KOPT-K1 (cell line): Measurements from ENCODE around the gene STK10.

Experiments
- H3K27ac ChIP-seq: fragments of 200-600 bp; sonication (generic); 2 replicates; pipeline ENCODE4 v1.5.1; 2016; ENCODE audit warnings: antibody characterized with exemption, mild to moderate bottlenecking, low read depth, low read length; ENCODE audit not compliant: poor library complexity, severe bottlenecking
- H3K36me3 ChIP-seq: fragments of 200-600 bp; sonication (generic); 2 replicates; pipeline ENCODE4 v1.5.1; 2017; ENCODE audit warnings: antibody characterized with exemption, mild to moderate bottlenecking, low read length, moderate library complexity; ENCODE audit not compliant: insufficient read depth
- H3K9me3 ChIP-seq: fragments of 200-600 bp; sonication (generic); 2 replicates; pipeline ENCODE4 v1.5.1; 2017; ENCODE audit warnings: antibody characterized with exemption, low read length, mild to moderate bottlenecking; ENCODE audit not compliant: insufficient read depth, poor library complexity, severe bottlenecking

The STK10 gene

GRCh38 chr5:172008689-172009141, 179.3 kb downstream of the STK10 start:
- H3K27ac ChIP-seq: no peak overlapping the region

GRCh38 chr5:172008111-172008455, 179.9 kb downstream of the STK10 start:
- no peak overlapping the region for H3K27ac ChIP-seq
- no peaks in the 10 kb centered on the region for H3K9me3 ChIP-seq

More at GRCh38 chr5:172008689-172009141, 179.3 kb downstream of the STK10 start:
- no peaks in the 10 kb centered on the region for H3K9me3 ChIP-seq
- no peaks in the 10 kb centered on the region for H3K36me3 ChIP-seq

GRCh38 chr5:172007175-172008110, 180.6 kb downstream of the STK10 start:
- Histone ChIP-seq H3K9me3 (no peaks in the 10 kb centered on the region), H3K27ac (peak overlapping the region; percentile 90)

More at GRCh38 chr5:172008111-172008455, 179.9 kb downstream of the STK10 start:
- H3K36me3 ChIP-seq: no peaks in the 10 kb centered on the region

GRCh38 chr5:172006321-172007174, 181.5 kb downstream of the STK10 start, which contains the start of gene FBXW11:
FBXW11 (minus strand) TSS chr5:172006638; CDS start chr5:172006502, 136 bp downstream.
- Histone ChIP-seq H3K36me3 (no peaks in the 10 kb centered on the region), H3K9me3 (no peaks in the 10 kb centered on the region), H3K27ac (peak within 1 kb of the TSS; percentile 90)

More at GRCh38 chr5:172007175-172008110, 180.6 kb downstream of the STK10 start:
- no peaks in the 10 kb centered on the region for H3K36me3 ChIP-seq

- Histone ChIP-seq H3K9me3 (no peaks in the 10 kb centered on the region), H3K27ac (peak overlapping the region; percentile 90)
These were observed 182.2 kb downstream of the STK10 start for GRCh38 chr5:172005708-172006320.

GRCh38 chr5:172004824-172005237, 183.2 kb downstream of the STK10 start:
- H3K27ac ChIP-seq: peak overlapping the region; percentile 90

More at GRCh38 chr5:172005708-172006320, 182.2 kb downstream of the STK10 start:
- no peaks in the 10 kb centered on the region for H3K36me3 ChIP-seq

GRCh38 chr5:172003746-172004145, 184.3 kb downstream of the STK10 start:
- Histone ChIP-seq H3K9me3 (no peaks in the 10 kb centered on the region), H3K27ac (no peak overlapping the region), H3K36me3 (no peaks in the 10 kb centered on the region)

More at GRCh38 chr5:172004824-172005237, 183.2 kb downstream of the STK10 start:
- H3K9me3 ChIP-seq: no peaks in the 10 kb centered on the region
- H3K36me3 ChIP-seq: no peaks in the 10 kb centered on the region

- H3K9me3 ChIP-seq: no peaks in the 10 kb centered on the region
- no peaks in the 10 kb centered on the region for H3K36me3 ChIP-seq
- H3K27ac ChIP-seq: no peak overlapping the region
These were observed 185.0 kb downstream of the STK10 start for GRCh38 chr5:172002840-172003512.

GRCh38 chr5:172002310-172002709, 185.7 kb downstream of the STK10 start:
- Histone ChIP-seq H3K27ac (no peak overlapping the region), H3K36me3 (no peaks in the 10 kb centered on the region), H3K9me3 (no peaks in the 10 kb centered on the region)

GRCh38 chr5:171999877-172000276, 188.1 kb downstream of the STK10 start:
- no peak overlapping the region for H3K27ac ChIP-seq
- no peaks in the 10 kb centered on the region for H3K36me3 ChIP-seq
- H3K9me3 ChIP-seq: no peaks in the 10 kb centered on the region

GRCh38 chr5:171999100-171999499, 188.9 kb downstream of the STK10 start:
- Histone ChIP-seq H3K36me3 (no peaks in the 10 kb centered on the region), H3K9me3 (no peaks in the 10 kb centered on the region), H3K27ac (no peak overlapping the region)

- H3K27ac ChIP-seq: no peak overlapping the region
- H3K36me3 ChIP-seq: 0 out of 2 replicates have a peak, but pooled peaks cover 6% of the 10 kb centered on the region
- no peaks in the 10 kb centered on the region for H3K9me3 ChIP-seq
These were observed 191.0 kb downstream of the STK10 start for GRCh38 chr5:171997011-171997410.

- H3K36me3 ChIP-seq: 0 out of 2 replicates have a peak, but pooled peaks cover 15% of the 10 kb centered on the region
- no peaks in the 10 kb centered on the region for H3K9me3 ChIP-seq
- no peak overlapping the region for H3K27ac ChIP-seq
These were observed 195.2 kb downstream of the STK10 start for GRCh38 chr5:171992813-171993212.

GRCh38 chr5:171992305-171992704, 195.7 kb downstream of the STK10 start:
- Histone ChIP-seq H3K36me3 (0 out of 2 replicates have a peak, but pooled peaks cover 15% of the 10 kb centered on the region), H3K9me3 (no peaks in the 10 kb centered on the region), H3K27ac (no peak overlapping the region)
